Measurements from ENCODE around the gene LGALS9.
"Not testable (repeated sequence)": the region's sequence is repeated elsewhere in the genome, so short reads cannot be mapped to it uniquely, and the experiment has no call there.

LGALS9 gene

DNA sequence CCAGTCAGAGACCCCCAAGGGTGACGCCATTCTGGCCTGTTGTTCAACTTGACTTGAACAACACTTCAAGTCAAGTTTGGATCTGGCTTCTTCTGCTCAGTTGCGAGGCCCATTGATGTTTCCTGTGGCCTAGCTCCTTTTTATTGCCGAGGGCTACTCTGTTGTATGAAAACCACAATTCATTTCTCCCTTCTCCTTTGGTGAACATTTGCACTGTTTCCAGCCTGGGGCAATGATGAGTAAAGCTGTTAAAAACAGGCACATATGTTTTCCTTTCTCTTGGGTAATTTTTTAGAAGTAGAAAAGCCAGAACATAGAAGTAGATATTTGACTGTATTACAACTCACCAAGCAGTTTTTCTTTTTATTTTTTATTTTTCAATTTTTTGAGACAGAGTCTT lies 1.7 kb upstream of the LGALS9 start:
- not testable (repeated sequence) for H3K36me3 ChIP-seq (ENCODE audit: insufficient read depth, low read length); H3K79me2 ChIP-seq (ENCODE audit: control insufficient read depth, insufficient read depth, low read length, unreplicated experiment); H3K27ac ChIP-seq (ENCODE audit: low read depth, low read length); H3K4me3 ChIP-seq (ENCODE audit: low read depth, low read length); H3K27me3 ChIP-seq (ENCODE audit: insufficient read depth, low read length); H2AFZ ChIP-seq (ENCODE audit: low read length, unreplicated experiment)
- H3K4me1 ChIP-seq (ENCODE audit: control insufficient read depth, insufficient read depth, low read length, unreplicated experiment): peaks cover 32% of the 10 kb centered on the region

DNA sequence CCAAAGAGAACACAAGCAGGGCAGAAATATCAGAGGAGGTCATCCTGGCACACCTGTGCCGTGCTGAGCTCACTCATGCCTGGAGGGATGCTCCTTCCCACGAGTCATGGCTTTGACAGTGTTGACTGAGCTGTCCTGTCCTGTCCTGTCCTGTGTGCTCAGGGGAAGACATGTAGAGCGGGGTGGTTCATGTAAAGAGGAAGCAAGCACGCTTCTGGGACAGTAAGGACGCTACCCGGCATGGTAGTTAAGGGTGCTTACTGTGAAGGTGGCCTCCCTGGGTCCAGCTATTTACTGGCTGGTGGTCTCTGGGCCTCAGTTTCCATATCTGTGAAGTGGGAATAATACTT lies 398 bp downstream of the LGALS9 start:
- Histone ChIP-seq H3K36me3 (ENCODE audit: insufficient read depth, low read length) (no peaks in the 10 kb centered on the region), H3K79me2 (ENCODE audit: control insufficient read depth, insufficient read depth, low read length, unreplicated experiment) (no peaks in the 10 kb centered on the region), H3K27ac (ENCODE audit: low read depth, low read length) (no peak overlapping the region), H2AFZ (ENCODE audit: low read length, unreplicated experiment) (no peak overlapping the region), H3K27me3 (ENCODE audit: insufficient read depth, low read length) (no peaks in the 10 kb centered on the region), H3K4me1 (ENCODE audit: control insufficient read depth, insufficient read depth, low read length, unreplicated experiment) (peaks cover 33% of the 10 kb centered on the region), H3K4me3 (ENCODE audit: low read depth, low read length) (peak overlapping the region; percentile 72)

DNA sequence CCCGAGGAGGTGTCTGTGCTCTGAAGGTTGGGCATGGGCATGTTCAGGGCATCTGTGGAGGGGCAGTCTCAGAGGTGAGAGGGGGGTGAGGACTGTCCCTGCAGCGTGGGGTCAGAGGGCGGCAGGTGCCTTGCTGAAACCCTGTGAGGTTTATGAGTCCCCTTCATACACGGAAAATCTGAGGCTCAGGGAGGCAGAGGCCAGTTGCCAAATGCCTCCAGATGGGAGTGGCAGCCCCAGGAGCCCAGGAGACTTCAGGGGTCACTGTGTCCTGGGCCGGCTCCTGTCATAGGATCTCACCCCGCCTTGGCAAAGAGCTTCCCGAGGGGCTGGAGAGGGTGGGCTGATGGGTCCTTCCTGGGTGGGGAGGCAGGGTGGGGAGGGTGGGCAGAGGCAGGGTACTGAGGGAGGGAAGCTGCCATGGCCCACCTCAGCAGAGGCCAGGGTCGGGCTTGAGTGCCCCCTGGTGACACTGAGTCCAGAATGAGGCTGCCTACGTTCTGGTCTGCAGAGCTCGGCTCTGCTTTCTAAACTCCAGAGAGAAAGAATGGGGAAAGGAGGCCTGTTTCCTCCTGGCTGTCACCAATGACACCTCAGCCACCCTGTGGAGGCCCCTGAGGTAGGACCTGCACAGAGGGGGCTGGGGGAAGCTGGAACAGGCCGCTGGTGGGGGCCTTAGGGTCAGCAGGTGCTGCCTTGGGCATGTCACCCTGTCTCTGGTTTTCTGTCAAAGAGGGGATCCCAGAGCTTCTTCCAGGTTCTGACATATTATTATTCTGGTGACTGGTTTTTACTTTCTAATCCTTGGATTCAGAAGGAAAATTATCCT lies 1.1 kb downstream of the LGALS9 start:
- Histone ChIP-seq H3K4me1 (ENCODE audit: control insufficient read depth, insufficient read depth, low read length, unreplicated experiment) (peaks cover 33% of the 10 kb centered on the region), H2AFZ (ENCODE audit: low read length, unreplicated experiment) (no peak overlapping the region), H3K4me3 (ENCODE audit: low read depth, low read length) (peak overlapping the region; percentile 72; the same call in 1 of the 2 replicates), H3K36me3 (ENCODE audit: insufficient read depth, low read length) (no peaks in the 10 kb centered on the region), H3K27ac (ENCODE audit: low read depth, low read length) (no peak overlapping the region), H3K79me2 (ENCODE audit: control insufficient read depth, insufficient read depth, low read length, unreplicated experiment) (no peaks in the 10 kb centered on the region), H3K27me3 (ENCODE audit: insufficient read depth, low read length) (no peaks in the 10 kb centered on the region)

DNA sequence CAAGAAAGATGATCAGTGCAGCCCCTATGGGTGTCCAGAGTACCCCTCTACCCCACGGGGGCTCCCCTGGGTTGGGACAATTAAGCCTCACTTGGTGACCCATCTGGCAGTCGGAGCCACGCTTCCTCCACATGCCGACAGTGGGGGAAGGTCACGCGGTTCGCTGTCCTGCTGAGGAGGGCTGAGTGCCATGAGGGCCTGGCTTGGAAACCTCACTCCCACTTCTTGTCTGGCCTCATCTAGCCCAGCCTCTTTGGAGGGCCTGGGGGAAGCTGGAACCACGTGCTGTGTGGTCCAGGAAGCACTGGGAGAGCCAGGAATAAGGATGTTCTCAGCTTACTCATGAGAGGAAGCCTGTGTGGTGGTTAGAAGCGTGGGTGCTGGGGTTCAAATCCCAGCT lies 1.8 kb downstream of the LGALS9 start:
- not testable (repeated sequence) for H2AFZ ChIP-seq (ENCODE audit: low read length, unreplicated experiment); H3K36me3 ChIP-seq (ENCODE audit: insufficient read depth, low read length); H3K27me3 ChIP-seq (ENCODE audit: insufficient read depth, low read length); H3K4me3 ChIP-seq (ENCODE audit: low read depth, low read length); H3K79me2 ChIP-seq (ENCODE audit: control insufficient read depth, insufficient read depth, low read length, unreplicated experiment)
- Histone ChIP-seq H3K27ac (ENCODE audit: low read depth, low read length) (peak overlapping the region; percentile 1; the same call in 1 of the 2 replicates), H3K4me1 (ENCODE audit: control insufficient read depth, insufficient read depth, low read length, unreplicated experiment) (peaks cover 33% of the 10 kb centered on the region)

DNA sequence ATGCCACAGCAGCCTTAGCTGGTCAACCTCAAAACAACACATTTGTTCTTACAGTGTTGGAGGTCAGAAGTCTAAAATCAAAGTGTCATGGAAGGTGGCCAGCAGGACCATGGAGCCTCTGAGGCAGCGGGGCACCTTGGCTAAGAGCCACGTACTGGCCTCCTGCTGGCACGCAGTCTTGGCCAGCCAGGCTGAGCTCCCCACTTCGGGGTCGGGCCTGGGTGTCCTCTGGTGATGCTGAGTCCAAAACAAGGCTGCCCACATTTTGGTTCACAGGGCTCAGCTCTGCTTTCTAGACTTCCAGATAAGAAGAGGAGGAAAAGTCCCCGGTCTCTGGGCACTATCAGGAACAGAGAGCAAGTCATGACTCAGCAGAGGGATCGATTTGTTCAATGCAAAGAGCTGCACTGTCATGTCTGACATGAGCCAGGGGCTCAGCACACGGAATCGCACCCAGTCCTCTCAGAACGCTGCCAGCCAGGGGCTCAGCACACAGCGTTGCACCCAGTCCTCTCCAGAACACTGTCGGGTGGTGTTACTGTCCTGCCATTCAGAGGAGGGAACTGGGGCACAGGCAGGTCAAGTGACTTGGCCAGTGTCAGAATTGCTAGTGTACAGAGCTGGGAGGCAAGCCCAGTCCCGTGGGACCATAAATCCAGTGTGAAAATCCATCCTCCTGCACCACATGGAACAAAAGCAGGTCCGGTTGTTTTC lies 2.5 kb downstream of the LGALS9 start:
- Histone ChIP-seq H3K4me1 (ENCODE audit: control insufficient read depth, insufficient read depth, low read length, unreplicated experiment) (peaks cover 33% of the 10 kb centered on the region), H3K4me3 (ENCODE audit: low read depth, low read length) (no peak overlapping the region), H3K27me3 (ENCODE audit: insufficient read depth, low read length) (no peaks in the 10 kb centered on the region), H3K79me2 (ENCODE audit: control insufficient read depth, insufficient read depth, low read length, unreplicated experiment) (no peaks in the 10 kb centered on the region), H2AFZ (ENCODE audit: low read length, unreplicated experiment) (no peak overlapping the region), H3K27ac (ENCODE audit: low read depth, low read length) (peak overlapping the region; percentile 1; the same call in 1 of the 2 replicates), H3K36me3 (ENCODE audit: insufficient read depth, low read length) (no peaks in the 10 kb centered on the region)

DNA sequence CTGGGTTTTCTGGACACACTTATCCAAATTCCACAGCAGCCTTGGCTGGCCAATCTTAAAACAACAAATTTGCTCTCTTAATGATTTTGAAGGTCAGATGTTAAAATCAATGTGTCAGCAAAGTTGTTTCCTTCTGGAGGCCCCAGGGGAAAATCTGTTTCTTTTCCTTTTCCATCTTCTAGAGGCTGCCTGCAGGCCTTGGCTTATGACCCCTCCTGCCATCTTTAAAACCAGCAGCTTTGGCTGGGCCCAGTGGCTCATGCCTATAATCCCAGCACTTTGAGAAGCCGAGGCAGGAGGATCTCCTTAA lies 3.0 kb downstream of the LGALS9 start:
- Histone ChIP-seq H3K79me2 (ENCODE audit: control insufficient read depth, insufficient read depth, low read length, unreplicated experiment) (no peaks in the 10 kb centered on the region), H3K36me3 (ENCODE audit: insufficient read depth, low read length) (no peaks in the 10 kb centered on the region), H3K27me3 (ENCODE audit: insufficient read depth, low read length) (no peaks in the 10 kb centered on the region), H3K4me3 (ENCODE audit: low read depth, low read length) (no peak overlapping the region), H3K27ac (ENCODE audit: low read depth, low read length) (peak overlapping the region; percentile 1; the same call in 1 of the 2 replicates), H3K4me1 (ENCODE audit: control insufficient read depth, insufficient read depth, low read length, unreplicated experiment) (peaks cover 33% of the 10 kb centered on the region), H2AFZ (ENCODE audit: low read length, unreplicated experiment) (no peak overlapping the region)

DNA sequence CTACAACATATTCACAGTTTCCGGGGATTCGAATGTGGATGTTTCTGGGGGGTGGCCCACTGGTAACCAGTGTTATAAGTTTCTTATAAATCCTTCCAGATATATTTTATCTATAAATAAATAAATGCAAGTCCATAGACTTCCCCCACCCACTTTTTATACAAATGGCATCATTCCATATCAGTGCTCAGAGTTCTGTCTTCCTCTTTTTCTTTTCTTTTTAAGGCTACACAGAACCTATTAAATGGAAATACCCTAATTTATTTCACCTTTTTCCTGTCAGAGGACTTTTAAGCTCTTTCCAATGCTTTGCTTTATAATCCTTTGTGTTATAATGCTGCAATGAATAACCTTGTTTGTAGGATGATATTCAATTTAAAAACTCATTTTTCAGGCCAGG lies 3.8 kb downstream of the LGALS9 start:
- Histone ChIP-seq H3K4me1 (ENCODE audit: control insufficient read depth, insufficient read depth, low read length, unreplicated experiment) (peaks cover 33% of the 10 kb centered on the region), H2AFZ (ENCODE audit: low read length, unreplicated experiment) (no peak overlapping the region), H3K4me3 (ENCODE audit: low read depth, low read length) (no peak overlapping the region), H3K27ac (ENCODE audit: low read depth, low read length) (no peak overlapping the region), H3K36me3 (ENCODE audit: insufficient read depth, low read length) (no peaks in the 10 kb centered on the region), H3K79me2 (ENCODE audit: control insufficient read depth, insufficient read depth, low read length, unreplicated experiment) (no peaks in the 10 kb centered on the region), H3K27me3 (ENCODE audit: insufficient read depth, low read length) (no peaks in the 10 kb centered on the region)

DNA sequence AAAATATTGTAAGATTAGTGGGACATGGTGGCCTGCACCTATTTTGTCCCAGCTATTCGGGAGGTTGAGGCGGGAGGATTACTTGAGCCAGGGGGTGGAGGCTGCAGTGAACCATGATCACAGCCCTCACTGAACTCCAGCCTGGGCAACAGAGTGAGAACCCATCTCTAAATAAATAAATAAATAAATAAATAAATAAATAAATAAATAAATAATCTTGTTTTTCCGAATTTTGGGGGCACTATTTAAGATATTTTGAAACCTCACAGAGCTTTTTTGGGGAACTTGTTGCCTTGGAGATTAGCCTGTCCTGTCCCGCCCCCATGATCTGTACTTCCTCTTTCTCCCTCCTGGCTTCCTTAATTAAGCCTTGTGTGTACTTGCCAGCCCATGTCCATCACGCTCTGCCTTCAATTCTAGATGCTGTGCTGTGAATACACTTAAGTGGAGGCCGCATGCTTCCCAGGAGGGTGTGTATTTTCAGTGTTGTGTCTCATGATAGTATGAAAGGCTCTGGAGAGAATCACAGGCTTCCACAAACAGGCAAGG lies 4.4 kb downstream of the LGALS9 start:
- Histone ChIP-seq H2AFZ (ENCODE audit: low read length, unreplicated experiment) (no peak overlapping the region), H3K27me3 (ENCODE audit: insufficient read depth, low read length) (no peaks in the 10 kb centered on the region), H3K79me2 (ENCODE audit: control insufficient read depth, insufficient read depth, low read length, unreplicated experiment) (no peaks in the 10 kb centered on the region), H3K27ac (ENCODE audit: low read depth, low read length) (no peak overlapping the region), H3K36me3 (ENCODE audit: insufficient read depth, low read length) (no peaks in the 10 kb centered on the region), H3K4me3 (ENCODE audit: low read depth, low read length) (no peak overlapping the region), H3K4me1 (ENCODE audit: control insufficient read depth, insufficient read depth, low read length, unreplicated experiment) (peaks cover 33% of the 10 kb centered on the region)

DNA sequence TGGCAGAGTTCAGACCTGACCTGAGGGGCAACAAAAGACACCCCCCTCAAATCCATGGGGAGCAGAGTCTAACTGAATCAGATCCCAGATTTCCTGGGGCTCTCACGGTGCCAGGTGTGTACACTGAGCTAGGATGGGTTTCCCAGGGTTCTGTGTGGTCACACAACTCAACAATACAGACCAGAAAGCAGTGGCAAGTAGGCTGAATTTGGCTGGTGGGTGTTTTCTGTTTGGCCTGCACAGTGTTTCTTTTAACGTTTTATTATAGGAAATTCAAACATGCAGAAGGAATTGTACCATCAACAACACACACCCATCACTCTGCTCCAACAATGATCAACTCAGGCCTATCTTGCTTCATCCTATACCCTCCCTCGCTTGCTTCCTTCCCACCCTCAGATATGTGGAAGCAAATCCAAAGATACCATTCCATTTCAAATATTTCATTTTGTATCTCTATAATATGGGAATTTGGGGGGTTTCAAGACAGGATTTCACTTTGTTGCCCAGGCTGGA lies 5.1 kb downstream of the LGALS9 start:
- not testable (repeated sequence) for H3K79me2 ChIP-seq (ENCODE audit: control insufficient read depth, insufficient read depth, low read length, unreplicated experiment); H3K36me3 ChIP-seq (ENCODE audit: insufficient read depth, low read length); H3K27me3 ChIP-seq (ENCODE audit: insufficient read depth, low read length); H3K4me3 ChIP-seq (ENCODE audit: low read depth, low read length); H3K27ac ChIP-seq (ENCODE audit: low read depth, low read length); H2AFZ ChIP-seq (ENCODE audit: low read length, unreplicated experiment)
- H3K4me1 ChIP-seq (ENCODE audit: control insufficient read depth, insufficient read depth, low read length, unreplicated experiment): peaks cover 30% of the 10 kb centered on the region

DNA sequence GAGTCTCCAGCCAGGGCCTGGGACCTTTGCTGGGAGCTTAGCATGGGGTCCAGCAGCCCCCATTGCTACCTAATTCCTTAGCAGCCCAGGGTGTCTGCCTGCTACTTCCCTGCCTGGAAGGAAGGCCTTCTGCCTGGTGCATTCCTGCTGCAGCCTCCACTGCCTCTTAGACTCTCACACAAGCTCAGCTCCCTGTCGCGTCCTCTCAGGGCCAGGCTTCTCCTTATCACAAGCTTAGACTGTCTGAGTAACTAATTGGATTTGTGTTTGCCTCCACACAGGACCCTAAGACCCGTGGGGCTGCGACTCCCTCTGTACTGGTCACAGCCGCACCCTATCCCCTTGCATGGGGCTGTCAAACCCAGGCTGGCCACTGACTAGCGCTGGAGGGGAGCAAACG lies 6.8 kb downstream of the LGALS9 start:
- not testable (repeated sequence) for H2AFZ ChIP-seq (ENCODE audit: low read length, unreplicated experiment); H3K27ac ChIP-seq (ENCODE audit: low read depth, low read length); H3K79me2 ChIP-seq (ENCODE audit: control insufficient read depth, insufficient read depth, low read length, unreplicated experiment); H3K4me3 ChIP-seq (ENCODE audit: low read depth, low read length); H3K36me3 ChIP-seq (ENCODE audit: insufficient read depth, low read length); H3K27me3 ChIP-seq (ENCODE audit: insufficient read depth, low read length)
- peaks cover 16% of the 10 kb centered on the region for H3K4me1 ChIP-seq (ENCODE audit: control insufficient read depth, insufficient read depth, low read length, unreplicated experiment)
